Measurements from ENCODE around the gene COX19. TPM values are rescaled to one million over a fixed set of nuclear protein-coding genes. Genes with fewer than 3 reads are reported as not detected.

COX19 gene
- total RNA-seq, 5 donors from 2014 or later (not counting 1 experiment from before 2014, with no cell fraction given): 38.0 to 50.9 (median 43.7) TPM

DNA sequence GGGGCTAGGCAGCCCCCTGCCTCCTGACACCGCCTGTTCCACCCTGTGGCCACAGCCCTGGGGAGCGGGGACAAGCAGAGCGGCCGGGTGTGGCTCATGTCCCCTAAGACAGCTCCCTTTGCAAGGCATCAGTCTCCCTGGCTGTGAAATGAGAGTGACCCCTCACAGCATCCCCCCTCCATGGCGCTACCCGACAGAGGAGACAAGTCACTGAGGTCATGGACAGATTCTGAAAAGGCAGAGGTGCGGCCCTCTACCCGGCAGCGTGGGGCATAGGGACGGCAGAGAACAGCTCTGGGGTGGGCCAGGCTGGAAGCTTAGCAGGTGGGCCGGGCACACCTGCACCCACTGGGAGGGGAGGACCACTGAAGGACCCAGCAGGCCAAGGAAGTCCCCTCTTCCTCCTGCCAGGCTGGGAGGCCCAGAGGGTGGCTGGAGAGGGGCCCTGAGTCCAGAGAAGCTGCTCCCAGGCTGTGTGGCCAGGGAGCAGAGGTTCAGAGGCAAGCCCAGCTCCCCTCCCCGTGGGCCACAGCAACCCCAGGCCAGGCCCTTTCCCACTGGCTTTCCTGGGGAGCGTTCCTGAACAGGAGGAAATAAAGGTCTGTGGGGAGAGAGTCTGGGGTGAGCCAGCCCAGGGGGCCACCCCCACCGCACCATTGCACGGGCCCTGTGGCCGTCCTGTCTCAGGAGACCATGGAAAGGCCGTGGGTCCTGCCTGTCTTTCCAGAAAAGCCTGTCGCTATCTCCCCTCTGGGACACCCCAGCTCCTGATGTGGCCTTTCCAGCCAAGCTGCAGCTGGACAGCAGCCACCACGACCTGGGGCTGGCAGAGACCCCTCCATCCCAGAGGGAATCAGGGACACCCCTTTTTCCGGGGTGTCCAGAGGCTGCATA is 22.6 kb downstream of the COX19 start:
- peak overlapping the region; percentile 25 to 35 (median 31) for H3K4me3 Mint-ChIP-seq
- peaks cover 0 to 37% of the 10 kb centered on the region in 2 experiments for H3K27me3 ChIP-seq (replicated peaks in 1 of 2; ENCODE audit: control insufficient read depth in 2 of 2, extremely low read depth in 1 of 2, insufficient read depth in 2 of 2, low read length in 1 of 2)
- peaks cover 0 to 34% of the 10 kb centered on the region in 2 experiments for H3K4me1 ChIP-seq (ENCODE audit: control insufficient read depth in 1 of 2, extremely low read depth in 1 of 2, insufficient read depth in 2 of 2, low read length in 2 of 2)
- CTCF ChIA-PET: no interaction called here
- H3K9me3 Mint-ChIP-seq: no peaks in the 10 kb centered on the region
- H3K4me3 ChIP-seq (ENCODE audit: control insufficient read depth in 1 of 2, extremely low read depth in 1 of 2, low read length in 1 of 2): no peak overlapping the region
- H3K27me3 Mint-ChIP-seq: peaks cover 3 to 9% of the 10 kb centered on the region in 2 donors
- ATAC-seq (replicated peaks in 1 of 4) (no peak), DNase-seq (no peak)
- H3K36me3 ChIP-seq (ENCODE audit: control insufficient read depth in 2 of 2, extremely low read depth in 1 of 2, insufficient read depth in 1 of 2, low read length in 1 of 2): no peaks in the 10 kb centered on the region
- no peak overlapping the region for H3K27ac Mint-ChIP-seq
- no peak overlapping the region for H3K27ac ChIP-seq (ENCODE audit: low read length)
- peaks cover 0 to 7% (median 0%) of the 10 kb centered on the region in 3 donors for H3K4me1 Mint-ChIP-seq
- WGBS (ENCODE audit: insufficient coverage): 97% methylated on average over 14 of the region's 20 CpGs
- H3K36me3 Mint-ChIP-seq: no peaks in the 10 kb centered on the region
- no peaks in the 10 kb centered on the region for H3K9me3 ChIP-seq
- POLR2A ChIA-PET: no interaction called here

GRCh38 chr7:951881-952547 is 23.3 kb downstream of the COX19 start:
- 90% methylated on average over 10 of the region's 21 CpGs for WGBS (ENCODE audit: insufficient coverage)
- no peak overlapping the region for H3K4me3 ChIP-seq (ENCODE audit: control insufficient read depth in 1 of 2, extremely low read depth in 1 of 2, low read length in 1 of 2)
- H3K4me1 Mint-ChIP-seq: peaks cover 0 to 7% (median 0%) of the 10 kb centered on the region in 3 donors
- H3K36me3 Mint-ChIP-seq: no peaks in the 10 kb centered on the region
- DNase-seq (no peak), ATAC-seq (replicated peaks in 1 of 4) (no peak)
- no peaks in the 10 kb centered on the region for H3K36me3 ChIP-seq (ENCODE audit: control insufficient read depth in 2 of 2, extremely low read depth in 1 of 2, insufficient read depth in 1 of 2, low read length in 1 of 2)
- ChIA-PET POLR2A (no interaction called here), CTCF (no interaction called here)
- no peaks in the 10 kb centered on the region for H3K9me3 ChIP-seq
- peak overlapping the region in 1 of 3 donors; percentile 35 for H3K4me3 Mint-ChIP-seq
- H3K27me3 ChIP-seq (replicated peaks in 1 of 2; ENCODE audit: control insufficient read depth in 2 of 2, extremely low read depth in 1 of 2, insufficient read depth in 2 of 2, low read length in 1 of 2): peaks cover 0 to 29% of the 10 kb centered on the region in 2 experiments
- H3K27ac Mint-ChIP-seq: no peak overlapping the region
- H3K27me3 Mint-ChIP-seq: peaks cover 3 to 9% of the 10 kb centered on the region in 2 donors
- H3K9me3 Mint-ChIP-seq: no peaks in the 10 kb centered on the region
- H3K4me1 ChIP-seq (ENCODE audit: control insufficient read depth in 1 of 2, extremely low read depth in 1 of 2, insufficient read depth in 2 of 2, low read length in 2 of 2): peaks cover 0 to 34% of the 10 kb centered on the region in 2 experiments
- no peak overlapping the region for H3K27ac ChIP-seq (ENCODE audit: low read length)

GRCh38 chr7:949021-949934 is 26.1 kb downstream of the COX19 start:
- H3K4me3 ChIP-seq (ENCODE audit: control insufficient read depth in 1 of 2, extremely low read depth in 1 of 2, low read length in 1 of 2): no peak overlapping the region
- H3K4me3 Mint-ChIP-seq: no peak overlapping the region
- no peaks in the 10 kb centered on the region for H3K9me3 ChIP-seq

GRCh38 chr7:947391-948210 is 27.7 kb downstream of the COX19 start:
- H3K27me3 ChIP-seq (replicated peaks in 1 of 2; ENCODE audit: control insufficient read depth in 2 of 2, extremely low read depth in 1 of 2, insufficient read depth in 2 of 2, low read length in 1 of 2): peaks cover 0 to 9% of the 10 kb centered on the region in 2 experiments
- WGBS (ENCODE audit: insufficient coverage): 92% methylated on average over 33 of the region's 37 CpGs
- no peak overlapping the region for H3K27ac Mint-ChIP-seq
- H3K36me3 ChIP-seq (ENCODE audit: control insufficient read depth in 2 of 2, extremely low read depth in 1 of 2, insufficient read depth in 1 of 2, low read length in 1 of 2): no peaks in the 10 kb centered on the region
- no peak for DNase-seq
- ChIA-PET POLR2A (interaction anchor here in 1 of 2 donors (0.6 kb wide), 1 partner anchor 25 kb away, joined by 3 read pairs; no protein-coding TSS in a partner anchor), CTCF (no interaction called here)
- no peak overlapping the region for H3K27ac ChIP-seq (ENCODE audit: low read length)
- ATAC-seq (replicated peaks in 1 of 4): no peak
- no peak overlapping the region for H3K4me3 Mint-ChIP-seq
- no peaks in the 10 kb centered on the region for H3K9me3 ChIP-seq
- peaks cover 0 to 4% (median 0%) of the 10 kb centered on the region in 3 donors for H3K4me1 Mint-ChIP-seq
- H3K9me3 Mint-ChIP-seq: no peaks in the 10 kb centered on the region
- H3K4me1 ChIP-seq (ENCODE audit: control insufficient read depth in 1 of 2, extremely low read depth in 1 of 2, insufficient read depth in 2 of 2, low read length in 2 of 2): peaks cover 0 to 16% of the 10 kb centered on the region in 2 experiments
- H3K27me3 Mint-ChIP-seq: peaks cover 0 to 3% of the 10 kb centered on the region in 2 donors
- H3K4me3 ChIP-seq (ENCODE audit: control insufficient read depth in 1 of 2, extremely low read depth in 1 of 2, low read length in 1 of 2): no peak overlapping the region
- H3K36me3 Mint-ChIP-seq: no peaks in the 10 kb centered on the region

More at GRCh38 chr7:949021-949934, 26.1 kb downstream of the COX19 start:
- H3K27ac ChIP-seq (ENCODE audit: low read length): no peak overlapping the region
- H3K27ac Mint-ChIP-seq: no peak overlapping the region
- H3K36me3 Mint-ChIP-seq: no peaks in the 10 kb centered on the region
- POLR2A ChIA-PET: no interaction called here
- DNase-seq (no peak), ATAC-seq (replicated peaks in 1 of 4) (no peak)
- CTCF ChIA-PET: no interaction called here
- H3K27me3 ChIP-seq (replicated peaks in 1 of 2; ENCODE audit: control insufficient read depth in 2 of 2, extremely low read depth in 1 of 2, insufficient read depth in 2 of 2, low read length in 1 of 2): peaks cover 0 to 19% of the 10 kb centered on the region in 2 experiments
- 87% methylated on average over 24 of the region's 28 CpGs for WGBS (ENCODE audit: insufficient coverage)
- H3K27me3 Mint-ChIP-seq: peaks cover 0 to 3% of the 10 kb centered on the region in 2 donors
- H3K9me3 Mint-ChIP-seq: no peaks in the 10 kb centered on the region
- H3K4me1 ChIP-seq (ENCODE audit: control insufficient read depth in 1 of 2, extremely low read depth in 1 of 2, insufficient read depth in 2 of 2, low read length in 2 of 2): peaks cover 0 to 29% of the 10 kb centered on the region in 2 experiments
- peaks cover 0 to 4% (median 0%) of the 10 kb centered on the region in 3 donors for H3K4me1 Mint-ChIP-seq
- H3K36me3 ChIP-seq (ENCODE audit: control insufficient read depth in 2 of 2, extremely low read depth in 1 of 2, insufficient read depth in 1 of 2, low read length in 1 of 2): no peaks in the 10 kb centered on the region

- DNase-seq: no peak
- ChIA-PET POLR2A (no interaction called here), CTCF (no interaction called here)
These were observed 28.9 kb downstream of the COX19 start for GRCh38 chr7:946256-946996.

More at GRCh38 chr7:946256-946996, 28.9 kb downstream of the COX19 start:
- H3K27ac Mint-ChIP-seq: no peak overlapping the region
- Histone ChIP-seq H3K9me3 (no peaks in the 10 kb centered on the region), H3K4me1 (ENCODE audit: control insufficient read depth in 1 of 2, extremely low read depth in 1 of 2, insufficient read depth in 2 of 2, low read length in 2 of 2) (peaks cover 0 to 10% of the 10 kb centered on the region in 2 experiments), H3K27me3 (replicated peaks in 1 of 2; ENCODE audit: control insufficient read depth in 2 of 2, extremely low read depth in 1 of 2, insufficient read depth in 2 of 2, low read length in 1 of 2) (peaks cover 0 to 2% of the 10 kb centered on the region in 2 experiments), H3K36me3 (ENCODE audit: control insufficient read depth in 2 of 2, extremely low read depth in 1 of 2, insufficient read depth in 1 of 2, low read length in 1 of 2) (no peaks in the 10 kb centered on the region), H3K27ac (ENCODE audit: low read length) (no peak overlapping the region), H3K4me3 (ENCODE audit: control insufficient read depth in 1 of 2, extremely low read depth in 1 of 2, low read length in 1 of 2) (no peak overlapping the region)
- WGBS (ENCODE audit: insufficient coverage): 95% methylated on average over 15 of the region's 29 CpGs
- H3K9me3 Mint-ChIP-seq: no peaks in the 10 kb centered on the region
- H3K36me3 Mint-ChIP-seq: no peaks in the 10 kb centered on the region
- H3K27me3 Mint-ChIP-seq: no peaks in the 10 kb centered on the region
- no peak for ATAC-seq (replicated peaks in 1 of 4)
- H3K4me3 Mint-ChIP-seq: no peak overlapping the region
- peaks cover 0 to 5% (median 2%) of the 10 kb centered on the region in 3 donors for H3K4me1 Mint-ChIP-seq

All from T-cell (primary cell).